Stimulated activated CD8-positive, alpha-beta memory T cell treated with anti-CD3 and anti-CD28 coated beads, Interleukin-7, amount 100 ng/mL, for 4 hours (primary cell): ENCODE results near the gene CPLX1.

Source experiments
- DNase-seq, 2 donors: peaks; one replicate each; pipeline ENCODE4 v3.0.0-alpha.2; 2020; ENCODE audit warnings: low read depth in 2 of 2

CPLX1 gene

GRCh38 chr4:825971-826330 is at the start of gene CPLX1:
Gene CPLX1, minus strand, starts transcription at chr4:826129. Its CDS starts 1,607 bp downstream, at chr4:824522.
- peak in 1 of 2 donors; percentile 14 for DNase-seq

GRCh38 chr4:874971-875817 is 49.3 kb upstream of the CPLX1 start:
- no peak for DNase-seq

- no peak for DNase-seq
Observed at GRCh38 chr4:874056-874455, 48.1 kb upstream of the CPLX1 start.

- DNase-seq: no peak
Observed at GRCh38 chr4:872241-872981, 46.5 kb upstream of the CPLX1 start.

- DNase-seq: no peak
Observed at GRCh38 chr4:871484-871883, 45.6 kb upstream of the CPLX1 start.

- DNase-seq: no peak
Observed at GRCh38 chr4:870951-871350, 45.0 kb upstream of the CPLX1 start.

- DNase-seq: no peak
Observed at GRCh38 chr4:869776-870175, 43.8 kb upstream of the CPLX1 start.

- no peak for DNase-seq
Observed at GRCh38 chr4:868421-868820, 42.5 kb upstream of the CPLX1 start.

GRCh38 chr4:867526-868250 is 41.8 kb upstream of the CPLX1 start:
- no peak for DNase-seq

- no peak for DNase-seq
Observed at GRCh38 chr4:866761-867390, 40.9 kb upstream of the CPLX1 start.

GRCh38 chr4:866068-866760 is 40.3 kb upstream of the CPLX1 start:
- DNase-seq: no peak

- no peak for DNase-seq
Observed at GRCh38 chr4:865572-865971, 39.6 kb upstream of the CPLX1 start.

- no peak for DNase-seq
Observed at GRCh38 chr4:865121-865465, 39.2 kb upstream of the CPLX1 start.

- no peak for DNase-seq
Observed at GRCh38 chr4:864456-865120, 38.7 kb upstream of the CPLX1 start.

GRCh38 chr4:860561-860960 is 34.6 kb upstream of the CPLX1 start:
- DNase-seq: no peak

- no peak for DNase-seq
Observed at GRCh38 chr4:859496-859895, 33.6 kb upstream of the CPLX1 start.

- DNase-seq: no peak
Observed at GRCh38 chr4:858831-859451, 33.0 kb upstream of the CPLX1 start.

- DNase-seq: no peak
Observed at GRCh38 chr4:858041-858481, 32.1 kb upstream of the CPLX1 start.

- no peak for DNase-seq
Observed at GRCh38 chr4:857461-857860, 31.5 kb upstream of the CPLX1 start.

- DNase-seq: no peak
Observed at GRCh38 chr4:856225-856901, 30.4 kb upstream of the CPLX1 start.
